HG03342 (cell line): ENCODE results near the gene TRAF3IP3.

Source experiments
- ATAC-seq: cut with Tn5 transposase; IDR thresholded peaks from one replicate; pipeline ENCODE4 v1.9.1; 2021; ENCODE audit warnings: mild to moderate bottlenecking, moderate library complexity; ENCODE audit not compliant: unreplicated experiment

Gene TRAF3IP3

DNA sequence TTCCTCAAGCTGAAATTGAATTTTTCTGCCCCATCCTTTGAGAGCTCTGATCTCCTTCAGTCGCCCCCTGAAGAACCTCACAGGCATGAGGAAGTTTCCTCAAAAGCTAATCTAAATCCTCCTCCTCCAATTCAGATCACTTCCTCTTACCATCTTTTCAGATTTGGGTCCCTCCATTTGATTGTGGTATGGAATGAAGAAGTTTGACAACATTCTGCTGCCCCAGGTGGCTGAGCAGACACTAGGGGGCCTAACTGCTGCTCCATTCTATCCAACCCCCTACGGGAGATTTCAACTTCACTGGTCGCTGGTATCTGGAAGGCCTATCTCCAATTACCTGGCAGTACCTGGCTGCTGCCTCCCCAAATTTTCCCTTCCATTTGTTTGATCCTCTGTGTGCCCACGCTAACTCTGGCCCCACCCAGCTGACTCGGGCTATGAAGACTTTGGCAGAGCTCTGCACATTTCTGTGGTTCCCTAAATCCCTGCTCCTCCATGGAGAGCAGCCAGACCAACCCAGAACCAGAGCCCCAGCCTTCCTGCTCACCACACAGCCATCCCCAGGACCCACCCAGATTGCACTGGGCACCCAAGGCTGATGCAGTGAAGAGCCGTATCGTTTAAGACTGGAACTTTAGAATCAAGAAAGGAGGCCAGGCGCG lies 42.3 kb downstream of the TRAF3IP3 start:
- no peak for ATAC-seq

DNA sequence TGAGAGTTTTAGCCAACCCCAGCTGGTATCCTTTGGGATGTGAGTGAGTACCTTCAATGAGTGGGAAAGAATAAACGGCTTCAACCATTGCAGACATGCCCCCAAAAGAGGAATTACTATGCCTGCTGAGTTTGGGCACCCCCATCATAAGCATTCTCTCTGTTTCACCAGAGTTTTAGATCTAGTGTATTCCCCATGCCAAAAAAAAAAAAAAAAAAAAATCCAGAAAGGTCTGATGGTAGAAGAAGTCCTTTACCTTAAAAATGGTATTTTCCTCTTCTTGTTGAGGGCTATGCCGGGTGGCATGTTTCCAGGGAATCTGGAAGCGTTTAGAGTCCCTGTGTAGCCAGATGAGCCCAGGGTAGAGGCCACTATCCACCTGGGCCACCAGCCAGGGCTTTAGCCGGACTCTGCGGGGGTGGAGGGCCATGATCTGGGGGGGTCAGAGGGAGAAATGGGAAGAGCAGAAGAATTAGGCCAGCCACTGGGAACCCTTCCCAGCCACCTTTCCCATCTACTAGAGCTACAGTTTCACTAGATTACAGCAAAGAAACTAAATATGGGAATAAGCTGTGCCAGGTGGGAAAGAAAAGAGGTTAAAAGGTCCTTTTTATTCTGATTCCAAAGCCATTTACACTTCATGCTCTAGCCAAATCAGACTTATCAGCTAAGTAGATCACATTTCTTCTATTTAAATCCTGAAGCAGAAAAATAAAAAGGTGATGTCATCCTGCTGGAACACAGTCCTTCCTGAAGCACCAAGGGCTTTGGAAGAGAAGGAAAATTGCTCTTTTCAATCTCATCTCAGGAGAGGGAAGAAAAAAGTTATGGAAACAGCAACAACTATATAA lies 45.4 kb downstream of the TRAF3IP3 start:
- no peak for ATAC-seq

DNA sequence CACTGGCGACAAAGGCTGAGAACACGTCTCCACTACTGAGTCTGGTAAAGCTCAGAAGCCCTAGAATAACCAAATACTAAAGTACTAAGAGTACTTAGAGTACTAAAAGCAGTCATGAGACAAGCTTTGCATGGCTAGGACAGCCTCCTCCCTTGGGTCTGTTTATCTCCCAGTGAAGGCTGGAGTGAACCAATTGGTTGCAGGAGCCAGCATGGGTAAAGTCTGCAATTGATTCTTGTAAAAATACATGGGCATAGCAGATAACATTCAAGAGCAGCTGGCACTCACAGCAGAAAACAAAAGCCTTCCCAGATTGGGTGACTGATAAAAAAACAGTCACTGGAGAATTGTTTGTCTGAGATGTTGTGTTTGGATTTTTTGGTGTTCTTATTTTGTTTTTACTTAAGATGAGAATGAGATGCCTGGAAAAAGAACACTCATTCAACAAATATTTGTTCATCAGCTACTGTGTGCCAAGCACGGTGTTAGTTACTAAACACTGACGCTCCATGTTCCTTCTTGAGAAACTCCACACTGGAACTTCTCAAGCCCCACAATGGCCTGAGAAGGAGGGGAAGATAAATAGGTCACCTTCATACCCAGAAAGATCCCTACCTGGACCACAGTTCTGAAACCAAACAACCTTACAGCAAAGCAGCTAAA lies 46.4 kb downstream of the TRAF3IP3 start:
- ATAC-seq = no peak

DNA sequence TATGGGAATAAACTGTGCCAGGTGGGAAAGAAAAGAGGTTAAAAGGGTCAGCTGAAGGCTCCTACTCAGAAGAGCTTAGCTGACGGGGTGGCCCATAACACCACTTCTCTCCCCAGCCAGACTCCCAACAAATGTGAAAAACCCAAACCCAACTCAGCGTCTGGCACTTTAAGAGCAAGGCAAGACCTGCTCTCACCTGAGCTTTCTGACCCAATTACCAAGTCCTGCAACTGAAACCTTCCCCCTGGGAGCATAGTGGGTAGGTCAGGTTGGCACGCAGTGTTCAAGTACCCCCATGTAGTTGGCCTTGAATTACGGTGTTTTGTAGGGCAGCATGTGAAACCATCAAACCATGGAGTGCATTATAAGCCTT lies 46.9 kb downstream of the TRAF3IP3 start:
- no peak for ATAC-seq

DNA sequence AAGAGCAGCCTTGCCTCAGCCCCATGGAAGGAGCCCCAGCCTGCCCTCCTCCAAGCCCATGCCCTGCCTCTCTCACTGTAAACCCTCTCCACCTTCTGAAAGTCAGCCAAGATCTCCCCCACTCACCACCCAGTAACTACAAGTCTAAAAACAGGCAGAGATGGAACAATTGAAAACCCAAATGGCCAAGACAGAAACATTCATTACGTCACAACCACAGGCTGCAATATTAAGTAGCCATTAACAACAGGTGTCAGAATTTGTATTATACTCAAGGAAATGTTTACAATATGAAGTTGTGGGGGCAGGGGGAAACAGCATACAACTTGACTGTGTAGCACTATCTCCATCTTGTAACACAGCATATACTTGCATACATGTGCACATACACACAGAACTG lies 47.7 kb downstream of the TRAF3IP3 start:
- ATAC-seq = no peak

DNA sequence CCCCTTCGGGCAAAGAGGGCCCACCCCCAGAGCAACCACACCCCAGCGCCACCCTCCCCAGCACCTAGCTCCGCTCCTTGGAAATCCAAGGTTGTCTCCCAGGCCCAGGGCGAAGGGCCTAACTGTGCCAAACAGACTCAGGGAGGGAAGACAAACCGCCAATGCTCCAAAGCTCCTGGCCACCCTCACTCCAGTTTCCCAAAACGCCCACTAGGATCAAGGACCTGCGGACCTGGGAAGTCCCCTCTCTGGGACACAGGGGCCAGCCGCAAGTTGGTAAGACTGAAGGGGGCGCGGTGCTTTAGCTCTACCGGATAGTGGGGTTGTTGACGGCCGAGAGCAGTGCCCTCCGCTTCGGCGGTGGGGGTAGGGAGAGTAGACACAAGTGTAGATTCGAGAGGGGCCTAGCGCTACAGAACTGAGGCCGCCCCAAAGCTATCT lies 49.5 kb downstream of the TRAF3IP3 start:
- ATAC-seq = no peak

DNA sequence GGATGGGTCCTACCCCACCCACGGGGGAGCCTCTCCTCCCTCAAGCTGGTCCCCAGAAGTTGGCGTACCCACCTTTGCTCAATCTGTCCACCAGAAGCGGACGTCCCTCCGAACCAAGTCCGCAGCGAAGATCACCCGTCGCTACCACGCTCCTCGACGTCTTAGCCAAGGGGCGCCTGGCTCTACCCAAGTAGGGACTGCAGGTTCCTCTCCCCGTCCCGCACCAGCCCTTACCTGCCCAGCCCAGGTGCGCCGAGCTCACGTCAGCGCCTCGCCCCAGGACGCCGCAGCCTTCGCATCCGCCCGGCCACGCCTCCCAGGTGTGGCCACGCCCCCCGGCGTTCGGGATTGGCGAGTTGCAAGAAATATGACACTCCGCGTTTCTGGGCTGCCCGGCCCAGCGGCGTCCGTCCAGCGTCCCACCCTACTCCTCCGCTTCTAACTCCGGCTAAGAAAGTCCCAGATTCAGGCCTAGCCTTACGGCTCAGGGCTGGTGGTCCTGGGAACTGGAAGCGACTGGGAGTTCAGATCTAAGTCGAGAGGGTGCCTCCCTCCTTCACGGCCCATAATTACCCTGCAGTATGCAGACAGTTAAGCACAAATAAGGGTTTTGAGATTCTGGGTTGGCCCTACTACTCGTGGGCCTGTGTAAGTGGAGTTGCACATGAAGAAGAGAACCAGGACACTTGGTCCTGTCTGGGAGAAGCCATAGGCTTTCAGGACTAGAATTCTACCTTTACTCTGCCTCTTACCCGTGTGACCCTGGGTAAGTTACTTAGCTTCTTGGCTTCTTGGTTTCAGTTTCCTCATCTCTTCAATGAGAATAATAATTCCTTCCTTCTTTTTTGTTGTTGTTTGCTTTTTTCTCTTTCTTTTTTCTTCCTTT lies 50.3 kb downstream of the TRAF3IP3 start, which contains the start of gene IRF6:
Gene IRF6 (minus strand): TSS at position 268 of the 886 bp plus-strand sequence. CDS start 4,729 bp downstream, outside the sequence.
- ATAC-seq = peak; percentile 83

DNA sequence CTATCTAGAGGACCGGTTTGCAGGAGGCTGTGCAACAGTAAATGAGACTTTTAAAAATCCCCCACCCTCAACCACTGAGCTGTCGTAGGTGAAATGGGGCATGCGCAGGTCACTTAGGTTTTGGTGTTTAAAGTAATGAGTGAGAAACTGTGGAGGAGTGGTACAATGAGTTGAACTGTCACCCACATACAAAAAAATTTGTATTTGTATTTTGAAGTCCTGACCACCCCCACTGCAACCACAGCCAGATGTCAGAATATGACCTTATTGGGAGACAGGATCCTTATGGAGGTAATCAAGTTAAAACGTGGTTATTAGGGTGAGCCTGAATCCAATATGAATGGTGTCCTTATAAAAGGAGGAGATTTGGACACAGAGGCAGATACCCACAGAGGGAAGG lies 51.7 kb downstream of the TRAF3IP3 start:
- no peak for ATAC-seq

DNA sequence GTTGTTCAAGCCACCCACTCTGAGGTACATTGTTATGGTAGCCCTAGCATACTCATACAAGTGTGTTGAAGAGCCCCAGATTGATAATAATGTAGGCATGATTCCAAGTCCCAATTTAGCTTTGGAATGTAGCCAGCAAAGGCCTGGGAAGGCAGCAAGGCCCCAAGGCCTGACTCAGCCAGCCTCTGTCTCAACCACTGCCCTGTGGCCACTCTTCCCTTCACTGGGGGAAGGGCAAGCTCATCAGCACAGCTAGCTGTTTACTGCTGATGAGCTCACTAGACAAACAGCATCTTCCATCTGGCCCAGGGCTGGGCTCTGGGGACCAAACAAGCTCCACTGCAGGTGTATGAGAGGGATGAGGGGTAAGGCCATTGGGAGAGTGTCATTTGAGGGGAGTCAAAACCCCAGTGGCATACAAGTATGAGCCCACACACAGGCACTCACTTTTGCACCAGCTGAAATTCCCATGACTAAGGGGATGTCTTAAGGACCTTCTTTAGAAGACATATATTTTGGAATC lies 52.3 kb downstream of the TRAF3IP3 start:
- no peak for ATAC-seq

DNA sequence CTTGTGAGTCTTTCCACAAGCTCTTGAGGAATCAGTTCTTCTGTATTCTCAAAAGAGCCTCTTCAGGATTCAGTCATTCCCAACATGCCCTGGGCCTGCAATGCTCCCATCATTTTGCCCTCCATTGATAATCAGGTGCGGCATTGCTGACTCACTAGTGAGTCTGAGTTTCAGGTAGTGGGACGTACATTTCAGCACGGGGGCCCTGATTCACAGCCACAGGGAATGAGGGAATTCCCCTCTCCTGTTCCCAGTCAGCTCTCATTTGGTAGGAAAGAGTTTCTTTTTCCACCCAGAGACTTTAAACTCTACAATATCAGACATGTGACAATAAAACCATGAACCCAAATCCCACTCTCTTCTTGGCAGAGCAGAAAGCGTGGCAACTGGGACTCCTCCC lies 53.8 kb downstream of the TRAF3IP3 start:
- ATAC-seq = no peak

DNA sequence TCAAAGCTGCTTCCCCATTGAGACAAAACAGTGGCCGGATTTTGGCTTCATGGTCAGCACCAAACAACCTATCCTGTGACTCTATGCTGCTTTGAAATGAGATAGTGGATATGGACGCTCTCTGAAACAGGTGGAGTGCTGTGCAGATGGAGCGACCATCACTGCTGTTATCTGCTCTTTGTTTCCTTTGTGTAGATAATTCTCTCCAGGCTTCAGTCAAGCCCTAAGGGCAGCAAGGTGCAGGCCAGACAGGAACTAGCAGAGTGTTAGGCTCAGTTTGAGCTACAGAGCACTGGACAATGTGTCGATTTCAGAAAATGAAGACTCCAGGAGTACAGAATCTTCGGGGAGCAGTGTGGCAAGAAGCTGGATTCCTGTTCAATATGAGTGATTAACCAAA lies 54.9 kb downstream of the TRAF3IP3 start:
- ATAC-seq = no peak

DNA sequence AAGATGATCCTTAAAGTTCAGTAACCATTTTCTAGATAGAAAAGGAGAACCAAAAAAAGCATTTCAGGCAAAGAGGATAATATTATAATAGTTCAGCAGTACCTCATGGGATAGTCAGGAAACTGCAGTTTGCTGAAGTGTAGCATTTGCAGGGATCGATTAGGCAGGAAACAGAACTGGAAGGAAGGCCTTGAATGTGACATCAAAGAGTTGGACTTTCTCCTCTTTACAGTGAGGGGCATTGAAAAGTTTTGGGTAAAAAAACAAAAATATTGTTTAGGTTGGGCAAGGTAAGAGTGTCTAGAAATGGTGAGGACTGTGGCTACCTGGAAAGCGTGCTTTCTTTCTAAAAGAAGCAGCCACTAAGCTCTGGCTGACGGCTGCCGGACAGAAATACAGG lies 58.0 kb downstream of the TRAF3IP3 start:
- ATAC-seq = no peak

DNA sequence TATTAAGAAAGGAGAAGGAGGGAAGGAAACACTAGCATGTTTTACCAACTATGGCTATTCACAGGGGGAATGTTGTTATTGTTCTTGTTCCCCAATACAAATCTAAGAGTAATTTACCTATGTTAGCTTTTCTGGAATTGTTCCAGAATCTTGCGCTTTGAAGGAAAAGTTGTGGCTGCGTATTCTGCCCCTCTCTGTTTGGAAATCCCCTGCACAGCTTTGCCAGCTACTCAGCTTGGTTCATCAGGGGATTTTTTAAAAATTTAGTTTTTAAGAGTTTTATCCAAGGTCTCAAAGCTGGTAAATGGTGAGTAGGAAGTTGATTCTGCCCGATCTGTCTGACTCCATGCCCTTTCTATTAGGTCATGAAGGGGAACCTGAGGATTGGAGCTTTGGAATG lies 59.6 kb downstream of the TRAF3IP3 start:
- no peak for ATAC-seq

DNA sequence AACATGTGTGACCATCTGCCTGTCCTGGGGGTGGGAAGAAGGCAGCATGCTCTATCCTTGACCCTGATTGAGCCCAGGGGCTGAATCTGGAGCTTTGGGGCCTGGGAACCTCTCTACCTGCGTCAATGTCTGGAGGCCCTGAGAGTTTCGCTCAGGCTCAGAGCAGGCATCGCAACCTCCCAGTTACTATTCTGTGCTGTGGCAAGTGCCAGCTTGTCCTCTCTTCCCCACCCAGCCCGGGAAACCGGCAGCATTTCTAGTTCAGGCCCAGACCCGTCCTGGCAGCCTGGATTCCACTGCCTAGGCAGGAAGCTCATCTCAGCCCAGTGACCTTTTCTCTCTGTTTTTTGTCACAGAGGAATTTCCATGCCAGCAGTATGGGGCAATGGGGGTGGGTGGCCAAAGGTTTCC lies 60.1 kb downstream of the TRAF3IP3 start:
- ATAC-seq = no peak

DNA sequence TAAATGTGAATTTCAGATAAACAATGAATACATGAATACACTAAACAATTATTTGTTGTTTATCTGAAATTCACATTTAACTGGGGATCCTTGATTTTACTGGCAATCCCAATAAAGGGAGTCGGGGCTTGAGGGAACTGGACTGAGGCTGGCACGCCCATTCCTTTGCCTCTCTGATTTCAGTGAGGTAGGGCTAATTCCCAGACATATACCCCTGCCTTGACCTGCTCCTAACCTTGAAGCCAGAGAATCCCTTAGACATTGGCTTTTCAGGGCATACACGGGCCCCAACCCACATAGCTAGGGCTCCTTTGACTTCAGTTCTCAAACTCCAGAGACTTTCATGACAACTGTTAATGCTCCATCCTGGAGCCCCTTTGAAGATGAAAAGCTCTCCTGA lies 61.1 kb downstream of the TRAF3IP3 start:
- ATAC-seq = no peak

DNA sequence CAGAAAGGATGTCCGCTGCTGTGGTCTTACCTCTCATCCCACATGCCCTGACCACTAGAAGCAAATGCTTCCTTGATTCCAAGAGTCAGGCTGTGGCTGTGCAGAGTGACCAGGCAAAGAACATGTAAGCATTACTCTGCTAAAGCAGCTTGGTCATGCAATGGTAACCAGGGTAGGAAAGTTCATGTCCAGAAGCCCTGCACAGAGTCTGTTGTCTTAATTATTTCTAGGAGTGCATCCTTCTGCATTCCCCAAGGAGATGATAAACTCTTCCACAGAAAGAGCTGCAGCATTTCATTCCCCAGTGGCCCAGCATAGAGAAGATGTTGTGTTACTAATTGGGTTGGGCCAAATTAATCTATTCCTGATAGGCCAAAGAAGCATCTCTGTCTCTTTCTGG lies 61.8 kb downstream of the TRAF3IP3 start:
- no peak for ATAC-seq

DNA sequence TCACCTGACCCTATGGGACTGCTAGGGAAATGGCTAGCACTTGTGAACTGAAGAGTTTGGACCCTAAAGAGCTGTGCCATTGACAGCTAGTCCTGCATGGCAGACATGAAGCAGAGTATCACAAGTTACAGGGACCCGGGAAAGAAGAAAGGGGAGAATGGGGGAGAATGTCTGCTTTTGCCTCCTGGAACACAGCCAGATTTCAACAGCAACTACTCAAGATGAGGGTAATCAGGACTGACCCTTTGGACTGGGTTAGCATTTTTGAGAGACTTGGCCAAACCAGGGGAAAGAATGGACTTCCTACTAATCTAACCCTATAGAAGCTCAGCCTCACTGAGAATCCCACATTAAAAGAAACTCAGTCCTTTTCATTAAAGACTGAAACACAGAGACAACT lies 63.2 kb downstream of the TRAF3IP3 start:
- no peak for ATAC-seq

DNA sequence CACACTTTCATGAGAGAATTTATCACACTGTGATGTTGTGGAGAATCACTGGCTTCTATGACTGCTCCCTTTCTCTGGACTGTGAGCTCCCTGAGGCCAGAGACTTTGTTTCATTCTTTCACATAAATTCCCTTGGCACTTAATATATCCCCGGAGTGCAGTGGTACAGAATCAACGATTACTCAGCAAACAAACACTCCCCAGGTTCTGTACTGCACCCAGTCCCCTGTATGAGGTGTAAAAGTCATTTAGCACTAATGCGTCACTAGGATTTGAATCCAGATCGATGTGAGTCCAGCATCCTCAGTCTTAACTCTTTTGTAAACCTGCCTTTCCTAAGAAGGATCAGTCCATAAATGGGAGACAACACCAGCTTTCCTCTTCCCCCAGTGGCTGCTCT lies 65.1 kb downstream of the TRAF3IP3 start:
- ATAC-seq = no peak

DNA sequence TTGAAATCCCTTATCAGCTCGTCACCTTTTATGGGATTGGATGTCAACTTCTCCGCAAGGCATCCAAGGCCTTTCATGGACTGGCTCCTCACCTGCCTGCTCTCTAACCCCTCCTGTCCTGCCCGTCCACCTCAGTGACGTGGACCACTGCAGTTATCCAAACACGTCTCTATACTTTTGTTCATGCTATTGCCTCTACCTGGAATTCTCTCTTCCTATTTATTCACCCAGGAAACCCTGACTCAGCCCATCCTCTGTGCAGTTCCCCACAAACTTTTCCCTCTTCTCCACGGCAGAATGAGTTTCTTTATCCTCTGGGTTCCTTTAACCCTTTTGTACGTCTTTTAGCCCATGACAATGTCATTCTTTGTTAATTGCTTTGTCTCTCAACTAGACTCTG lies 66.9 kb downstream of the TRAF3IP3 start:
- ATAC-seq = no peak
